GF-D8 (cell line): ENCODE results near the gene PRKG1.
"Not testable (repeated sequence)": the region's sequence is repeated elsewhere in the genome, so short reads cannot be mapped to it uniquely, and the experiment has no call there.

Experiments used
- DNase-seq: peaks from one replicate; lab custom pipeline; 2025; lab: John Stamatoyannopoulos, UW

Gene PRKG1

DNA sequence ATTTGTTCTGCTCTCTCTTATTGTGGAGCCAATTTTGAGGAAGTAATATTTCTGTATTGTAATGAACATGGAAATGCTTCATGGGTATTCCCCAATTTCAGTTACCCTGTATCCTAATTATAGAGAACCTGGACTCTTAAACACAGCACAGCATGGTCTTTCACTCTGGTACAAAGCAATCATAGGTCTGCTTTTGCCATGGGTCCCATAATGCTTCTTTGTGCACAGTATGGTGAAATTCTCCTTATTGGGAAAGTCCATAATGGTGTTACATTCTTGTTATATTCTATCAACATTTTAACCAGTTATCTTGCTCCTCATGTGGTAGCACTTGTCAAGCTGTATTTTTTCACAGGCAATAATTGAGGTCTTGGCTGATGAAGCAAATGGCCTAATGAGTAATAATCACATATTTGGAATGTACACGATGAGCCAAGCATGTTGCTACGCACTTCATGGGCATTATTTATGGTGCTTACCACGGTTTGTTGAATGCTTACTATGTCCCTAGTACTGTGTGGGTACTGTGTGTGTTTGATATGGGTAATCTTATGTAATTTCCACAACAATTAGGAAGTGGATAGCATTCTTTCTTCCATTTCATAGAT, 42.9 kb downstream of the PRKG1 start:
- no peak for DNase-seq

DNA sequence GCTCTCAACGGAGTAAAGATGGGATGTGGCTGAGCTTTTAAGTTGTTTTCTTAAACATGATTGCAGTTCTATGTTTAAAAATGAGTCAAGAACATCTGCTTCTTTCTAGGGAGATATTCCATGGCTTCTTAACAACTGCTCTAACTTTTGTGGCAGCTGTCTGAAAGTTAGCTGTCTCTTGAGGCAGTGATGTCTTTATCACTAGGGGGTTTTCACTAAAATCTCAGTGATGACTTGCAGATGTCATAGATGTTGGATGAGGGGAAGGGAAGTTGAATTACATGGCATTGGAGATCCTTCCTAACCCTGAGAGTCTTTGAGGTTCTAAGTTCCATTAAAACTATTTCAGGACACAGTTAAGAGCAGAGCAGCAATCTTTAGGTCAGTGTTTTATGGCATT, 43.5 kb downstream of the PRKG1 start:
- no peak for DNase-seq

DNA sequence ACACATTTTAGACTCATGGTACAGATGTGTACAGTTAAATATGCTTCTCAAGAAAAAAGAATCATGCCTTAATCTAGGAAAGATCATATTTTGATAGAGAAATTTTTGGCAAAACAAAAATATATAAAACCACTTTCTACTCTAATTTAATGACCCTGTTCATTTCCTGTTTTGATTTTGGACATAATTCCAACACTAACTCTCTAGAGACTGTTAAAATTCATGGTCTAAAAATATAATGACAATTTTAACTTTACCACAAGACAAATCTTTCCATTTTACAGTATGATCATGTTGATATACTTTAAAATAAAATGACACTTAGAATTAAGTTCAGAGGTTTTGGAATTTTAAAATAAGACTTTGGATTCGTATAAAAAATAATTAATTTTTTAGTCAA, 45.2 kb downstream of the PRKG1 start:
- DNase-seq, result no peak

GRCh38 chr10:51121861-51122260, 47.6 kb downstream of the PRKG1 start:
- DNase-seq, result no peak

- DNase-seq, result no peak
These were observed 50.6 kb downstream of the PRKG1 start for GRCh38 chr10:51124852-51125251.

DNA sequence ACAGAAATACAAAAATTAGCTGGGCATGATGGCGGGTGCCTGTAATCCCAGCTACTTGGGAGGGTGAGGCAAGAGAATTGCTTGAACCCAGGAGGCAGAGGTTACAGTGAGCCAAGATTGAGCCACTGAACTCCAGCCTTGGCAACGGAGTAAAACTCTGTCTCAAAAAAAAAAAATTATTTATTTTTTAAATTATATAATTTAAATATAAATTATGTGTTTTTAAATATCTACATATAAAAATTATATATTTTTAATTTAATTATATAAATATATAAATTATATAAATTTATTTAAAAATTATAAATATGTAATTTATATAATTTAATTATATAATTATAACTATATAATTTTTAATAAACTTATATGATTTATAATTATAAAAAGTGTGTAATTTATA, 51.2 kb downstream of the PRKG1 start:
- no peak for DNase-seq

- no peak for DNase-seq
These were observed 55.8 kb downstream of the PRKG1 start for GRCh38 chr10:51129946-51130544.

- DNase-seq, result no peak
These were observed 63.7 kb downstream of the PRKG1 start for GRCh38 chr10:51137756-51138529.

GRCh38 chr10:51139176-51139575, 64.9 kb downstream of the PRKG1 start:
- no peak for DNase-seq

GRCh38 chr10:51141010-51141409, 66.7 kb downstream of the PRKG1 start:
- no peak for DNase-seq

DNA sequence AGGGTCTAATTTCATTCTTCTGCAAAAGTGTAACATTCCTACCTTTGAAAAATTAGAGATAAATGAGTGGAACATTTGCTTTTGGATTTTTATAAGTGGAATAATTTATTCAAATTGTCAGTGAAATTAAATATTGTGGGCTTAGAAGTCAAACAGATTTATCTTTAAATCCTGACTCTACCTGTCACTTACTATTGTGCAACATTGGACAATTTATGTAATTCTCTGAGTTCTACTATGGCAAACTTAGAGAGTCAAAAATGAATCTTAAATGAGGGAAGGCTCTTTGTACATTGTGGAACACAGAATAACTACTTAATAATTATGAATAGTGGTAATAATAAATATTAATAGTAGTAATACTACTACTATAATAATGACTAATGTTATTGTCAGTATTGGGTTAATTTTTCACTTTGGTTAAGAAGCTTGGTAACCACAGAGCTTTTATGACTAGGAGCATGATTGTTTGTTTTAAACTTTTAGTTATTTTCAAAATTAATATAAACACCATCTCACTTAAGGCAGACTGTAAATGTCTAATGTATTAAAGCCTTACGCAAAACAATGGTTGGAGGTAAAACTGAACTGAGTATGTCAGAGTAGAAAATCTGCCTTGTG, 70.0 kb downstream of the PRKG1 start:
- DNase-seq, result no peak

- DNase-seq, result no peak
These were observed 71.1 kb downstream of the PRKG1 start for GRCh38 chr10:51145375-51145774.

DNA sequence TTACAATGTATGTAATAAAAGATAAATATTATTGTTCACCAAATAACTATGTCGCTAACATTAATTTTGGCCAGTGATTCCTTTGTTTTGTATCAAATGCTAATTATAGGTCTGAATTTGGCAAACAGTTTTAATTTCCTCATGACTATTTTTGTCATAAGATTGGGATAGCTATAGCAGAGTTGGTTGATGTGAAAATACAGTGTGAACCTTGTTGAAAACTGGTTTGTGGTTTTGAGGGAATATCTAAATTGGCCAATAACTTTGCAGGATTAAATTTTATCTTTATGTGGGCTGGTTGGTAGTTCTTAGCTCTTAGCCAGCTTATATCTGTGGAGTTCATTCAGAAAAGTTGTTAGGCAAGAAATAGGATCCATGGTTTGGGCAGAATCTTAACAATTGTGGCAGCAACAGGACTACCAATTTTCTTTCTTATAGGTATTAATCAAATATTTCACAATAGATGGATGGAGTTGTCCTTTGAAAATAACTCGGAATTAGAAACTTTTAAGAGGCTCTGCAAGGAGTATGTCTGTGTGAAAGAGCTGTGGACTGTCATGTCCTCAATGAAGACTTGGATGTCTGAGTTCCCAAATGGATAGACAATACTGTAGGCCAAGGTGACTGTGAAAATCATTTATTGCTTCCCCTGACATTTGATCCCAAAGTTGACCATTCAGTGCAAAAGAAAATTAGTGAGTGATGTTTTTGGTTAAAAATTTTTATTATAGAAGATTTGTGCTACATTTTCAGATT, 73.5 kb downstream of the PRKG1 start:
- DNase-seq, result no peak

DNA sequence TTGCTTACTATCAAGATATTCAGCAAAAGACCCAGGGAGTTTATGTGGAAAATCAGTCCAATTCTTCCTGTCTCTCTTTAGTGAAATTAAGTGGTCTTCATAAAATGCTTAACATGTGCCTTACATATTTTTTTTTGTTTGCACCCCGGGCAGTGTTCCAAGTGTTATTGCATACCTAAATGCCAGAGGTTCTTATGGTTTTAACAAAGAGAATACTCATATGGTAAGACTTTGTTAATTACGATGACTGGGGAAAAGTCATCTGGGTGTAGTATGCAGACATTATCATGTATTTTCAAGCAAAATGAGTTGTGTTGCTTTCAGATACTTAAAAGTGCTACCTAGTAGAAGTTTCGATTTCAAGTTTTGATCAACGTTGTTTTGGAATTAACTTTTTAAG, 82.6 kb downstream of the PRKG1 start:
- no peak for DNase-seq

DNA sequence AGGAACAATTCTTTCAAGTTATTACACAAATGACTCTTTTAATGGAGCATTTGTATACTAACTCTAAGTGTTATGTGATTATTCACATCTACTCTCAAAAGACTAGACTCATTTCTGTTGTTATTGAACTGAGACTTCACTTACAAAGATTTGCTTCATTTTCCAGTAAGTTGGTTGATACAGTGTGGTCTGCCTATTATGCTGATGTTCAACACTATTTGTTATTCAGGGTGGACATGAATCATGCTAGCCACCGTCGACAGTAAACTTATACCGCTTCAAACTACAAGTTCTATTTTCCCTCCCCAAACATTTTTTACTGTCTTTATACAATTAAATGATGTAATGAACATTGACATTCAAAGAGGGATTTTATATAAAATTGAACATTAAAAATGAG, 84.5 kb downstream of the PRKG1 start:
- no peak for DNase-seq

GRCh38 chr10:51159841-51160240, 85.6 kb downstream of the PRKG1 start:
- no peak for DNase-seq

DNA sequence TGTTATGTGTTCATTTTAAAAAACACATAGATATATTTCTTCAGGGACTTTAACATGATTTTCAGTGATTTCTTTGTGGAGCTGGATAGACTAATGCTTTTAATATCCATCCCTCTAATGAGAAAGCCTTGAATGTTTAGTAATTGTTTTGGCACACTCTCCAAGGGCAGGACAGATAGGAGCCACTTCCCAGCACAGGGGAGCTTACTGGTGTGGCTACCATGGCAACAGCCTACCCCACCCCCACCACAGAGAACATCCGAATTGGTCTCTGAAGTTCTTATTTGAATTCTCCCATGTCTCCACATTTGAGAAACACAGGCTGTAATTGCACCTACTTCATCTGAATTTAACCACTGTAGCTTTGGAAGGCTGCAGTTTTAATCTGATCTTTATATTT, 87.7 kb downstream of the PRKG1 start:
- DNase-seq, result no peak

GRCh38 chr10:51163380-51164049, 89.2 kb downstream of the PRKG1 start:
- DNase-seq, result not testable (repeated sequence)

DNA sequence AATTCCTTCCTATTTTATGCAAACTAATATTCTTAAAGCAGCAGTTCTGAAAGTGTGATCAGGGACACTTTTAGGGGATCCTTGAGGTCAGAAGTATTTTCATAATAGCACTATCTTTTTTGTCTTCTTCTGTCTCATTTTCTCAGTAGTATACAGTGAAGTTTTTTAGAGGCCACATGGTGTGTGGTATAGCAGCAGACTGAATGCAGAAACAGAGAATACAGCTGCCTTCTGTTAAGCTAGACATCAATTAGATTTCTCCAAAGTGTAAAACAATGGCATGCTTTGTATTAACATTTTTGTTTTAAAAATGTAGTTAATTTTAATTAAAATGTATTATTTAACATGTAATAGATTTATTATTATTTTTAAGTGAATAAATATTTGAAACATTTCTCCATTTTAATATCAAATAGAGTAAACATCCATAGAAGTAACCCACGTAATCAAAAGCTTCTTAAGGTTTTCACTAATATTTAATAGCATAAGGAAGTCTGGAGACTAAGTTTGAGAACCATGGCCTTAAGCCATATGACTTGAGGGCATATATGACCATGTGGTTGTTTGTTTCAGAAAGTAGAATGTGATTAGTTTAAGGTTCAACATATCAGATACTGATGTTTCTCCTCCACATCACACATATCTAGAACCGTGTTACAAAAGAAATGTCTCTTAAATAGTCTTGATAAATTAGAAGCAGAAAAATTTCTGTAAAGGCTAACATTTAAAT, 94.0 kb downstream of the PRKG1 start:
- no peak for DNase-seq

DNA sequence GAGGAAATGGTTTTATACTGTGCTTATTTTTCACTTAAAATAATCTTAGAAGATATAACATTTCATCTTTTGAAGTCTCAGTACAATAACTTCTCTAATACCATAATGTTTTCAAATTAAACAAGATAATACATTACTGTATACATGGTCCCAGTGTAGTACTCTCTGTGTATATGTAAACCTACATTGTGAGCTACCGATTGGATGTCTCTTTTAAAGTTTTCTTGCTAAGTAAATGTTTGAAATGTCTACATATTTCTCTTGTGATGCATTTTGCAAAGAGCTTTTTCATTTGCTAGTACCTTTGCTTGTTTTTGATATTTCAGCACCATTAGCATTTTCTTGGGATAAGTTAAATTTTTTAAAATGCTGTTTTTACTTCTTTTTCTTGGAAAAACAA, 94.8 kb downstream of the PRKG1 start:
- DNase-seq, result no peak
